NB4 (cell line): Measurements from ENCODE around the gene SLC28A2.

Experiments used
- CTCF ChIP-seq: IDR thresholded peaks from one replicate; pipeline ENCODE4 v1.5.1; 2012; ENCODE audit warnings: low read depth, low read length
- MAX ChIP-seq: IDR thresholded peaks from 2 replicates; pipeline ENCODE4 v1.6.1; 2011; ENCODE audit warnings: low read depth, low read length
- MYC ChIP-seq: IDR thresholded peaks from 2 replicates; pipeline ENCODE4 v1.6.1; 2011; ENCODE audit warnings: low read depth, low read length

GRCh38 chr15:45287390-45287956 lies 35.4 kb downstream of the SLC28A2 start:
- no peak for TF ChIP-seq CTCF
- no peak for TF ChIP-seq MYC
- TF ChIP-seq MAX = no peak
